T-helper 17 cell (primary cell): Measurements from ENCODE around the gene EPX. TPM values are rescaled to one million over a fixed set of nuclear protein-coding genes. Genes with fewer than 3 reads are reported as not detected.

Experiments used
- total RNA-seq, 4 donors: library from RNA in 2 of 4; stranded (reverse) in 2 of 4; gene quantifications; one replicate each; pipeline ENCODE4 v1.2.3 and lab custom pipeline; 2022 to 2026

EPX gene
- total RNA-seq, 2 donors from 2014 or later = not detected

Other genes with a start within 250 kb of the EPX start
- gene CUEDC1, start 237.3 kb upstream of the EPX start, total RNA-seq = under 1 TPM; 0.21 to 0.82 TPM
- 10 to 100 TPM; 41.7 to 48.7 TPM for gene VEZF1, start 204.5 kb upstream of the EPX start, total RNA-seq
- gene SRSF1, start 185.5 kb upstream of the EPX start, total RNA-seq = 100 to 1,000 TPM in 1 of 2 donors, 10 to 100 TPM in 1; 94.9 to 107 TPM
- gene DYNLL2, start 109.3 kb upstream of the EPX start, total RNA-seq = 10 to 100 TPM; 41.0 to 44.1 TPM
- gene OR4D1, start 44.3 kb upstream of the EPX start, total RNA-seq = 1 to 10 TPM; 1.0 to 1.2 TPM
- gene OR4D2, start 25.7 kb upstream of the EPX start, total RNA-seq = not detected
- 1 to 10 TPM; 7.6 to 7.7 TPM for gene MKS1, start 26.5 kb downstream of the EPX start, total RNA-seq
- gene LPO, start 45.9 kb downstream of the EPX start, total RNA-seq = under 1 TPM in 1 of 2 donors, not detected in 1; 0.44 TPM
- under 1 TPM in 1 of 2 donors, not detected in 1; 0.07 TPM for gene MPO, start 88.2 kb downstream of the EPX start, total RNA-seq
- gene TSPOAP1, start 136.1 kb downstream of the EPX start, total RNA-seq = 10 to 100 TPM; 30.5 to 32.8 TPM
- gene SUPT4H1, start 159.5 kb downstream of the EPX start, total RNA-seq = 10 to 100 TPM; 41.3 to 50.6 TPM
- gene RNF43, start 224.8 kb downstream of the EPX start, total RNA-seq = under 1 TPM; 0.57 to 0.94 TPM